ENCODE data around the gene RASL10A.
"Not testable (repeated sequence)": the region's sequence is repeated elsewhere in the genome, so short reads cannot be mapped to it uniquely, and the experiment has no call there.

Gene RASL10A

GRCh38 chr22:29315286-29316140 is at the start of gene RASL10A:
Gene RASL10A (minus strand): TSS chr22:29315697. CDS start chr22:29315246, 451 bp downstream.
- no peak for DNase-seq

GRCh38 chr22:29359469-29359868 is 44.0 kb upstream of the RASL10A start:
- no peak for DNase-seq

GRCh38 chr22:29357193-29357890 is 41.8 kb upstream of the RASL10A start:
- DNase-seq = not testable (repeated sequence)

- DNase-seq = no peak
These were observed 38.4 kb upstream of the RASL10A start for GRCh38 chr22:29353860-29354259.

- no peak for DNase-seq
These were observed 37.8 kb upstream of the RASL10A start for GRCh38 chr22:29353286-29353685.

- DNase-seq = no peak
These were observed 37.3 kb upstream of the RASL10A start for GRCh38 chr22:29352778-29353177.

GRCh38 chr22:29351891-29352290 is 36.4 kb upstream of the RASL10A start:
- no peak for DNase-seq

- DNase-seq = no peak
These were observed 35.5 kb upstream of the RASL10A start for GRCh38 chr22:29351042-29351441.

GRCh38 chr22:29348956-29349355 is 33.5 kb upstream of the RASL10A start:
- DNase-seq = no peak

- DNase-seq = no peak
These were observed 32.5 kb upstream of the RASL10A start for GRCh38 chr22:29348041-29348440.

GRCh38 chr22:29346659-29347058 is 31.2 kb upstream of the RASL10A start:
- no peak for DNase-seq

- no peak for DNase-seq
These were observed 30.4 kb upstream of the RASL10A start for GRCh38 chr22:29345932-29346331.

GRCh38 chr22:29344889-29345288 is 29.4 kb upstream of the RASL10A start:
- DNase-seq = not testable (repeated sequence)

GRCh38 chr22:29344137-29344536 is 28.6 kb upstream of the RASL10A start:
- no peak for DNase-seq

GRCh38 chr22:29343313-29343805 is 27.9 kb upstream of the RASL10A start:
- no peak for DNase-seq

GRCh38 chr22:29342577-29343312 is 27.2 kb upstream of the RASL10A start:
- DNase-seq = no peak

- no peak for DNase-seq
These were observed 26.7 kb upstream of the RASL10A start for GRCh38 chr22:29342177-29342576.

- DNase-seq = no peak
These were observed 26.3 kb upstream of the RASL10A start for GRCh38 chr22:29341849-29342127.

- no peak for DNase-seq
These were observed 25.8 kb upstream of the RASL10A start for GRCh38 chr22:29341056-29341848.

GRCh38 chr22:29340566-29340965 is 25.1 kb upstream of the RASL10A start:
- DNase-seq = no peak

- DNase-seq = no peak
These were observed 24.1 kb upstream of the RASL10A start for GRCh38 chr22:29339381-29340235.

GRCh38 chr22:29338398-29338797 is 22.9 kb upstream of the RASL10A start:
- no peak for DNase-seq

All from CD4-positive, alpha-beta T cell treated with Interleukin-12 subunit alpha and Interleukin-12 subunit beta, for 1 hour (primary cell).